Endothelial cell (in vitro differentiated cells): ENCODE results near the gene RCBTB2. TPM values are rescaled to one million over a fixed set of nuclear protein-coding genes. Genes with fewer than 3 reads are reported as not detected.
"Not testable (repeated sequence)": the region's sequence is repeated elsewhere in the genome, so short reads cannot be mapped to it uniquely, and the experiment has no call there.

Source experiments
- DNase-seq: peaks from one replicate; pipeline ENCODE4 v3.0.0; 2021; ENCODE audit warnings: low spot score
- H3K27ac Mint-ChIP-seq: one replicate; pipeline ENCODE4 v1.8.0; 2021; ENCODE audit warnings: mixed read lengths, inconsistent platforms; ENCODE audit not compliant: unreplicated experiment
- H3K27me3 Mint-ChIP-seq: one replicate; pipeline ENCODE4 v1.8.0; 2021; ENCODE audit warnings: mild to moderate bottlenecking, moderate library complexity, mixed read lengths, inconsistent platforms; ENCODE audit not compliant: unreplicated experiment
- H3K36me3 Mint-ChIP-seq: one replicate; pipeline ENCODE4 v1.8.0; 2021; ENCODE audit warnings: mild to moderate bottlenecking, low read depth, mixed read lengths, inconsistent platforms; ENCODE audit not compliant: unreplicated experiment
- H3K4me1 Mint-ChIP-seq: one replicate; pipeline ENCODE4 v1.8.0; 2021; ENCODE audit warnings: mild to moderate bottlenecking, mixed read lengths, inconsistent platforms; ENCODE audit not compliant: unreplicated experiment
- H3K4me3 Mint-ChIP-seq: one replicate; pipeline ENCODE4 v1.8.0; 2021; ENCODE audit warnings: mild to moderate bottlenecking, mixed read lengths, inconsistent platforms; ENCODE audit not compliant: unreplicated experiment
- H3K9me3 Mint-ChIP-seq: one replicate; pipeline ENCODE4 v1.8.0; 2021; ENCODE audit warnings: mixed read lengths, inconsistent platforms; ENCODE audit not compliant: unreplicated experiment
- CTCF ChIP-seq: fragments of 200-600 bp; sonication (generic); IDR thresholded peaks from one replicate; pipeline ENCODE4 v1.5.0; 2021; ENCODE audit warnings: antibody characterized with exemption; ENCODE audit not compliant: unreplicated experiment
- long read RNA-seq: library from polyadenylated mRNA; unstranded; transcript quantifications from one replicate; pipeline ENCODE4 v2.0.0, GENCODE V29; 2020; ENCODE audit not compliant: unreplicated experiment
- total RNA-seq: library from RNA; stranded (reverse); fragmentation: NEBNext Ultra II Directional; extraction: Animal tissue kit (Norgen Biotek cat#: 25700); gene quantifications from one replicate; pipeline ENCODE4 v1.2.1, GENCODE V29; 2021; ENCODE audit not compliant: unreplicated experiment

RCBTB2 gene
- total RNA-seq, result 71.0 TPM
- long read RNA-seq, transcript RCBTB2-206 (12 exons, 2,984 nt), result major isoform, 38 of 71 reads
- long read RNA-seq, transcript RCBTB2-201 (15 exons, 3,232 nt), result minor isoform, 14 of 71 reads
- long read RNA-seq, partial matches to known transcripts, result 6 of 71 reads
- long read RNA-seq, other reads (novel, unspliced or antisense), result 13 of 71 reads

GRCh38 chr13:48532506-48533499 lies at the start of gene RCBTB2:
Gene RCBTB2 (minus strand): TSS chr13:48533080. CDS start chr13:48521939, 11,141 bp downstream.
- peak within 1 kb of the TSS; percentile 96 for H3K4me3 Mint-ChIP-seq
- DNase-seq, result peak; percentile 99
- H3K9me3 Mint-ChIP-seq, result no peaks in the 10 kb centered on the region
- H3K4me1 Mint-ChIP-seq, result peaks cover 33% of the 10 kb centered on the region
- peaks cover 5% of the 10 kb centered on the region for H3K27me3 Mint-ChIP-seq
- H3K36me3 Mint-ChIP-seq, result peaks cover 7% of the 10 kb centered on the region
- no peak for TF ChIP-seq CTCF
- H3K27ac Mint-ChIP-seq, result peak within 1 kb of the TSS; percentile 89

GRCh38 chr13:48582084-48582483 lies 49.2 kb upstream of the RCBTB2 start:
- Mint-ChIP-seq H3K27me3 (peaks cover 5% of the 10 kb centered on the region), H3K4me1 (peaks cover 28% of the 10 kb centered on the region), H3K27ac (no peak overlapping the region), H3K4me3 (no peak overlapping the region), H3K36me3 (no peaks in the 10 kb centered on the region), H3K9me3 (no peaks in the 10 kb centered on the region)
- no peak for TF ChIP-seq CTCF
- DNase-seq, result no peak

GRCh38 chr13:48580896-48581295 lies 48.0 kb upstream of the RCBTB2 start:
- TF ChIP-seq CTCF, result no peak
- no peak overlapping the region for H3K27ac Mint-ChIP-seq
- no peaks in the 10 kb centered on the region for H3K36me3 Mint-ChIP-seq
- H3K4me3 Mint-ChIP-seq, result no peak overlapping the region
- peaks cover 16% of the 10 kb centered on the region for H3K4me1 Mint-ChIP-seq
- no peak for DNase-seq
- H3K27me3 Mint-ChIP-seq, result peaks cover 5% of the 10 kb centered on the region
- no peaks in the 10 kb centered on the region for H3K9me3 Mint-ChIP-seq

GRCh38 chr13:48580185-48580803 lies 47.4 kb upstream of the RCBTB2 start:
- no peaks in the 10 kb centered on the region for H3K36me3 Mint-ChIP-seq
- no peak overlapping the region for H3K27ac Mint-ChIP-seq
- H3K27me3 Mint-ChIP-seq, result peaks cover 5% of the 10 kb centered on the region
- peaks cover 18% of the 10 kb centered on the region for H3K4me1 Mint-ChIP-seq
- TF ChIP-seq CTCF, result peak; percentile 83
- no peak overlapping the region for H3K4me3 Mint-ChIP-seq
- peak; percentile 82 for DNase-seq
- no peaks in the 10 kb centered on the region for H3K9me3 Mint-ChIP-seq

- H3K9me3 Mint-ChIP-seq, DNase-seq, H3K27ac Mint-ChIP-seq, H3K4me3 Mint-ChIP-seq, H3K36me3 Mint-ChIP-seq, H3K27me3 Mint-ChIP-seq: not testable (repeated sequence)
- peaks cover 18% of the 10 kb centered on the region for H3K4me1 Mint-ChIP-seq
Measured at GRCh38 chr13:48579919-48580180, 47.0 kb upstream of the RCBTB2 start.
